ENCODE measurements around the gene TRIM44.

Gene TRIM44

GRCh38 chr11:35678471-35678870 lies 15.9 kb downstream of the TRIM44 start:
- H3K4me3 ChIP-seq (replicated peaks; ENCODE audit: low read depth, low read length), result no peak overlapping the region

GRCh38 chr11:35678975-35679374 lies 16.4 kb downstream of the TRIM44 start:
- no peak overlapping the region for H3K4me3 ChIP-seq (replicated peaks; ENCODE audit: low read depth, low read length)
- no peak for DNase-seq (ENCODE audit: extremely low read depth, low read depth)
- no peak for TF ChIP-seq CTCF (IDR thresholded peaks at IDR 0.05; ENCODE audit: low read depth, low read length, missing control alignments)

More at GRCh38 chr11:35678471-35678870, 15.9 kb downstream of the TRIM44 start:
- no peak for TF ChIP-seq CTCF (IDR thresholded peaks at IDR 0.05; ENCODE audit: low read depth, low read length, missing control alignments)
- DNase-seq (ENCODE audit: extremely low read depth, low read depth), result no peak

GRCh38 chr11:35680506-35680905 lies 17.9 kb downstream of the TRIM44 start:
- no peak for TF ChIP-seq CTCF (IDR thresholded peaks at IDR 0.05; ENCODE audit: low read depth, low read length, missing control alignments)
- no peak for DNase-seq (ENCODE audit: extremely low read depth, low read depth)
- no peak overlapping the region for H3K4me3 ChIP-seq (replicated peaks; ENCODE audit: low read depth, low read length)

GRCh38 chr11:35681163-35681767 lies 18.7 kb downstream of the TRIM44 start:
- no peak for DNase-seq (ENCODE audit: extremely low read depth, low read depth)
- no peak for TF ChIP-seq CTCF (IDR thresholded peaks at IDR 0.05; ENCODE audit: low read depth, low read length, missing control alignments)
- H3K4me3 ChIP-seq (replicated peaks; ENCODE audit: low read depth, low read length), result no peak overlapping the region

GRCh38 chr11:35682230-35683173 lies 19.9 kb downstream of the TRIM44 start:
- no peak for DNase-seq (ENCODE audit: extremely low read depth, low read depth)
- no peak overlapping the region for H3K4me3 ChIP-seq (replicated peaks; ENCODE audit: low read depth, low read length)
- no peak for TF ChIP-seq CTCF (IDR thresholded peaks at IDR 0.05; ENCODE audit: low read depth, low read length, missing control alignments)

- no peak overlapping the region for H3K4me3 ChIP-seq (replicated peaks; ENCODE audit: low read depth, low read length)
- no peak for TF ChIP-seq CTCF (IDR thresholded peaks at IDR 0.05; ENCODE audit: low read depth, low read length, missing control alignments)
- no peak for DNase-seq (ENCODE audit: extremely low read depth, low read depth)
These were observed 21.3 kb downstream of the TRIM44 start for GRCh38 chr11:35683728-35684339.
